Calu3 (cell line): ENCODE data around the gene ABHD2. TPM values are rescaled to one million over a fixed set of nuclear protein-coding genes. Genes with fewer than 3 reads are reported as not detected.

Source experiments
- BruUV-seq: library from RNA; stranded (reverse); fragments of 400-500 nt; replicated peaks from 2 replicates; lab custom pipeline; 2021; lab: Mats Ljungman, UMichigan
- CTCF ChIA-PET: fragments of 300-600 bp; sonication (Branson Sonifier 250); formaldehyde crosslinking; loops from one replicate; lab custom pipeline; 2022; ENCODE audit warnings: antibody characterized with exemption; lab: Charles Lee
- DNase-seq: peaks from one replicate; pipeline ENCODE4 v3.0.0; 2022
- H3K27ac Mint-ChIP-seq: one replicate; pipeline ENCODE4 v1.8.0; 2022; ENCODE audit warnings: mixed read lengths; ENCODE audit not compliant: unreplicated experiment
- H3K27me3 Mint-ChIP-seq: one replicate; pipeline ENCODE4 v1.8.0; 2022; ENCODE audit warnings: mixed read lengths; ENCODE audit not compliant: unreplicated experiment
- H3K36me3 Mint-ChIP-seq: one replicate; pipeline ENCODE4 v1.8.0; 2022; ENCODE audit warnings: mild to moderate bottlenecking, moderate library complexity, mixed read lengths; ENCODE audit not compliant: insufficient read depth, unreplicated experiment
- H3K4me1 Mint-ChIP-seq: one replicate; pipeline ENCODE4 v1.8.0; 2022; ENCODE audit warnings: mild to moderate bottlenecking, low read depth, mixed read lengths; ENCODE audit not compliant: unreplicated experiment
- H3K4me3 Mint-ChIP-seq: one replicate; pipeline ENCODE4 v1.8.0; 2022; ENCODE audit warnings: mild to moderate bottlenecking, low read depth, moderate library complexity, mixed read lengths; ENCODE audit not compliant: unreplicated experiment
- H3K9me3 Mint-ChIP-seq: one replicate; pipeline ENCODE4 v1.8.0; 2022; ENCODE audit warnings: low read depth, mixed read lengths; ENCODE audit not compliant: unreplicated experiment
- intact Hi-C: fragments of 100-400 bp; cut with micrococcal nuclease; formaldehyde crosslinking; loops from one replicate; pipeline ENCODE4 v1.10.0; 2022; ENCODE audit not compliant: unreplicated experiment
- total RNA-seq: library from RNA; stranded (reverse); gene quantifications from 2 replicates; pipeline ENCODE4 v1.2.3, GENCODE V29; 2022
- TF ChIP-seq, protein P1 (sequence below): fragments of 200-600 bp; IDR thresholded peaks from one replicate; pipeline ENCODE4 v1.8.0; 2022; ENCODE audit warnings: antibody characterized with exemption; ENCODE audit not compliant: unreplicated experiment

ABHD2 gene
- total RNA-seq, 1 experiment from 2014 or later = 353 TPM

DNA sequence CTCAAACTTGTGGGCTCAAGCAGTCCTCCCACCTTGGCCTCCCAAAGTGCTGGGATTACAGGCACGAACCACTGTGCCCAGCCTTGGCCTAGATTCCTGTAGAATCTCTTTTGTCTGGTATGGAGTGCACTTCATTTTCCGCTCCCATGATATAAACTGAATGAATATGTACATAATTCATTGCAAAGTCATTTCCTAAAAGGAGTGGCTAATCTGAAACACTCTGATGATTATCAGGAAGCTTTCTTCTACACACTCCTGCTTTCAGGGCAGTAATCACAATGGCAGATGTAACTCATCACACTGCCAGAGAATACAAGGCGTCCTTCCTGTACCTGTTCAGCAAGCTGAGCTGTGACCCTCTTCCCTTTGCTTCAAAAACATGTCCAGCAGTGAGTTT is 104.5 kb downstream of the ABHD2 start:
- no peaks in the 10 kb centered on the region for H3K9me3 Mint-ChIP-seq
- no peak for DNase-seq
- peaks cover 64% of the 10 kb centered on the region for H3K36me3 Mint-ChIP-seq
- no peaks in the 10 kb centered on the region for H3K27me3 Mint-ChIP-seq
- CTCF ChIA-PET = no interaction called here
- H3K4me3 Mint-ChIP-seq = no peak overlapping the region
- no peak overlapping the region for H3K27ac Mint-ChIP-seq
- peaks cover 23% of the 10 kb centered on the region for H3K4me1 Mint-ChIP-seq
- no TSS peak for BruUV-seq
- TF ChIP-seq, protein P1, sequence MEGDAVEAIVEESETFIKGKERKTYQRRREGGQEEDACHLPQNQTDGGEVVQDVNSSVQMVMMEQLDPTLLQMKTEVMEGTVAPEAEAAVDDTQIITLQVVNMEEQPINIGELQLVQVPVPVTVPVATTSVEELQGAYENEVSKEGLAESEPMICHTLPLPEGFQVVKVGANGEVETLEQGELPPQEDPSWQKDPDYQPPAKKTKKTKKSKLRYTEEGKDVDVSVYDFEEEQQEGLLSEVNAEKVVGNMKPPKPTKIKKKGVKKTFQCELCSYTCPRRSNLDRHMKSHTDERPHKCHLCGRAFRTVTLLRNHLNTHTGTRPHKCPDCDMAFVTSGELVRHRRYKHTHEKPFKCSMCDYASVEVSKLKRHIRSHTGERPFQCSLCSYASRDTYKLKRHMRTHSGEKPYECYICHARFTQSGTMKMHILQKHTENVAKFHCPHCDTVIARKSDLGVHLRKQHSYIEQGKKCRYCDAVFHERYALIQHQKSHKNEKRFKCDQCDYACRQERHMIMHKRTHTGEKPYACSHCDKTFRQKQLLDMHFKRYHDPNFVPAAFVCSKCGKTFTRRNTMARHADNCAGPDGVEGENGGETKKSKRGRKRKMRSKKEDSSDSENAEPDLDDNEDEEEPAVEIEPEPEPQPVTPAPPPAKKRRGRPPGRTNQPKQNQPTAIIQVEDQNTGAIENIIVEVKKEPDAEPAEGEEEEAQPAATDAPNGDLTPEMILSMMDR = no peak
- intact Hi-C loops = no loop called here

DNA sequence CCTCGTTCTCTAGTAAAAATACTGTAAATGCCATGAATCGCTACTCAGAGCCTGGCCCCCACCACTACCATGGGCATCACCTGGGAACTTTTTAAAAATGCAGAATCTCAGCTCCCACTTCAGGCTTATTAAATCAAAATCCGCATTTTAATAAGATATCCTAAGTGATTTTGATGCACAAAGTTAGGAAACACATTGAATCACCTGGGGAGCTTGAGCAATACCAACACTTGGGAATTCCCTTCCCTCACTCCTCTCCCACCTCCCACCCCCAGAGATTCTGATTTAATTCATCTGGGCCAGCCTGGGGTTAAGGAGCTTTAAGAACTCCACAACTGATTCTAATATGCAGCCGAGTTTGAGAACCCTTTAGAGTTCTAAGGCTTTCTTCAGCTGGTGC is 106.4 kb downstream of the ABHD2 start:
- BruUV-seq = no TSS peak
- no peak overlapping the region for H3K27ac Mint-ChIP-seq
- intact Hi-C loops = no loop called here
- no peaks in the 10 kb centered on the region for H3K9me3 Mint-ChIP-seq
- no peak for DNase-seq
- H3K27me3 Mint-ChIP-seq = no peaks in the 10 kb centered on the region
- peaks cover 23% of the 10 kb centered on the region for H3K4me1 Mint-ChIP-seq
- peaks cover 56% of the 10 kb centered on the region for H3K36me3 Mint-ChIP-seq
- CTCF ChIA-PET = no interaction called here
- H3K4me3 Mint-ChIP-seq = no peak overlapping the region
- TF ChIP-seq, protein P1 = no peak

DNA sequence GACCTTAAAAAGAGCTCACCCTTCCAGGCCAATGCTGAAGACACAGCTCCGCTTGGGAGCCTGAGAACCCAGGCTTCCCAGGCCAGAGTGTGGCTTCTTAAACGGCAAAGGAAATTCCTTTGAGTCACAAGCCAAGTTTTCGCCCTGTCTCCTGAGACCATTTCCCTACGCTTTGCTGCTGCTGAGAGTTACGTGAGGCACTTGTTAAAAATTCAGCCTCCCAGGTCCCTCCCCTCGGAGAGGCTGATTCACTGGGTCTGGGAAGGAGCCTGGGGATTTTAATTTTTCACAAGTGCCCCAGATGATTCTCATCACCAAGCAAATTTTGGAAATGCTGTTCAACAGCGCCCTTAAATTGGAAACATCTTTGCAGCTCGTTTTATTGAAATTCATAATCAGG is 107.6 kb downstream of the ABHD2 start:
- H3K9me3 Mint-ChIP-seq = no peaks in the 10 kb centered on the region
- CTCF ChIA-PET = interaction anchor here (1.2 kb wide), 1 partner anchor 11 kb away, joined by 4 read pairs; no protein-coding TSS in a partner anchor
- TF ChIP-seq, protein P1 = no peak
- peaks cover 65% of the 10 kb centered on the region for H3K36me3 Mint-ChIP-seq
- H3K4me1 Mint-ChIP-seq = peaks cover 23% of the 10 kb centered on the region
- no peak overlapping the region for H3K27ac Mint-ChIP-seq
- no TSS peak for BruUV-seq
- no peak overlapping the region for H3K4me3 Mint-ChIP-seq
- H3K27me3 Mint-ChIP-seq = no peaks in the 10 kb centered on the region
- DNase-seq = no peak
- intact Hi-C loops = no loop called here

DNA sequence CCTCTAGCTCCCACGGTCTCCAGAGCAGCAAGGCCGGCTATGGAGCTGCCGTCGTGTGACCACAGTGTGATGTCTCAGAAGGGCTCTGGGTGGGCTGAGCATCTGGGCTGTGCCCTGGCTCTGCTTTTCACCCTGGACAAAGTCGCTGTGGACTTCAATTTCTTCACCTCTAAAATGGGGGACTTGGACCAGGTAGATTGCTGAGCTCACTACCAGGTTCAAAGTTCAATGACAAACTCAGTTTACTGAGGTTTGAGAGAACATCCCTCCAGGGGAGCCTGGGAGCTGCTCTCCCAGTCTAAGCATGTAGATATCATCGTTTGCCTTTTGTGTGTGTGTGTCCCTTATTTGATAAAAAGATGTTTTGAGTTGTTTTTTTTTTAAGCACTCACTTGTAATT is 108.0 kb downstream of the ABHD2 start:
- no TSS peak for BruUV-seq
- H3K9me3 Mint-ChIP-seq = no peaks in the 10 kb centered on the region
- CTCF ChIA-PET = interaction anchor here (1.2 kb wide), 1 partner anchor 11 kb away, joined by 4 read pairs; no protein-coding TSS in a partner anchor
- peaks cover 23% of the 10 kb centered on the region for H3K4me1 Mint-ChIP-seq
- no peak overlapping the region for H3K4me3 Mint-ChIP-seq
- TF ChIP-seq, protein P1 = no peak
- intact Hi-C loops = no loop called here
- peaks cover 64% of the 10 kb centered on the region for H3K36me3 Mint-ChIP-seq
- H3K27ac Mint-ChIP-seq = no peak overlapping the region
- DNase-seq = no peak
- no peaks in the 10 kb centered on the region for H3K27me3 Mint-ChIP-seq
